ENCODE data around the gene PKNOX2. TPM values are rescaled to one million over a fixed set of nuclear protein-coding genes. Genes with fewer than 3 reads are reported as not detected.

The PKNOX2 gene
- total RNA-seq, 2 donors from 2014 or later: 4.0 to 6.9 TPM

GRCh38 chr11:125345421-125346178 is 181.0 kb downstream of the PKNOX2 start:
- Histone ChIP-seq H3K36me3 (ENCODE audit: control insufficient read depth, insufficient read depth, low read length) (no peaks in the 10 kb centered on the region), H3K27me3 (ENCODE audit: control insufficient read depth, insufficient read depth, low read length, poor library complexity, severe bottlenecking) (peaks cover 6% of the 10 kb centered on the region), H3K9me3 (ENCODE audit: control insufficient read depth, low read length) (no peaks in the 10 kb centered on the region), H3K9ac (ENCODE audit: extremely low read depth, low read length, poor library complexity, severe bottlenecking) (no peak overlapping the region), H3K4me3 (ENCODE audit: low read length) (no peak overlapping the region), H3K4me1 (ENCODE audit: control insufficient read depth, insufficient read depth, low read length) (peaks cover 3% of the 10 kb centered on the region), H3K27ac (ENCODE audit: low read depth, low read length) (peak overlapping the region; percentile 57)
- DNase-seq: peak; percentile 92
- Mint-ChIP-seq H3K4me1 (peaks cover 44% of the 10 kb centered on the region), H3K27me3 (ENCODE audit: insufficient read depth) (peaks cover 16% of the 10 kb centered on the region), H3K9me3 (no peaks in the 10 kb centered on the region), H3K36me3 (ENCODE audit: low read depth) (no peaks in the 10 kb centered on the region), H3K4me3 (no peak overlapping the region), H3K27ac (no peak overlapping the region)
- 44 to 66% methylated on average over 7 to 20 of the region's 20 CpGs for WGBS, 2 experiments (ENCODE audit: insufficient coverage in 1 of 2, insufficient read length in 1 of 2)
- peak; percentile 97 for TF ChIP-seq CTCF (conservative IDR thresholded peaks at IDR 0.05)

- H3K36me3 ChIP-seq (ENCODE audit: control insufficient read depth, insufficient read depth, low read length): no peaks in the 10 kb centered on the region
- no peak for DNase-seq
- TF ChIP-seq CTCF (conservative IDR thresholded peaks at IDR 0.05): no peak
- H3K9me3 ChIP-seq (ENCODE audit: control insufficient read depth, low read length): no peaks in the 10 kb centered on the region
- H3K27me3 Mint-ChIP-seq (ENCODE audit: insufficient read depth): peaks cover 16% of the 10 kb centered on the region
- WGBS, 2 experiments (ENCODE audit: insufficient coverage in 1 of 2, insufficient read length in 1 of 2): 62 to 92% methylated on average over 2 to 6 of the region's 6 CpGs
- H3K4me3 Mint-ChIP-seq: no peak overlapping the region
- no peaks in the 10 kb centered on the region for H3K36me3 Mint-ChIP-seq (ENCODE audit: low read depth)
- peak overlapping the region; percentile 14 for H3K27ac ChIP-seq (ENCODE audit: low read depth, low read length)
- peaks cover 44% of the 10 kb centered on the region for H3K4me1 Mint-ChIP-seq
- no peak overlapping the region for H3K27ac Mint-ChIP-seq
- no peak overlapping the region for H3K4me3 ChIP-seq (ENCODE audit: low read length)
- H3K27me3 ChIP-seq (ENCODE audit: control insufficient read depth, insufficient read depth, low read length, poor library complexity, severe bottlenecking): peaks cover 6% of the 10 kb centered on the region
- H3K9ac ChIP-seq (ENCODE audit: extremely low read depth, low read length, poor library complexity, severe bottlenecking): no peak overlapping the region
- H3K9me3 Mint-ChIP-seq: no peaks in the 10 kb centered on the region
- peaks cover 3% of the 10 kb centered on the region for H3K4me1 ChIP-seq (ENCODE audit: control insufficient read depth, insufficient read depth, low read length)
Observed at GRCh38 chr11:125346179-125346530, 181.6 kb downstream of the PKNOX2 start.

GRCh38 chr11:125346565-125347260 is 182.2 kb downstream of the PKNOX2 start:
- H3K9ac ChIP-seq (ENCODE audit: extremely low read depth, low read length, poor library complexity, severe bottlenecking): no peak overlapping the region
- H3K27ac ChIP-seq (ENCODE audit: low read depth, low read length): peak overlapping the region; percentile 14
- H3K27me3 Mint-ChIP-seq (ENCODE audit: insufficient read depth): peaks cover 17% of the 10 kb centered on the region
- no peak overlapping the region for H3K4me3 Mint-ChIP-seq
- WGBS, 2 experiments (ENCODE audit: insufficient coverage in 1 of 2, insufficient read length in 1 of 2): 84 to 93% methylated on average over 5 to 9 of the region's 9 CpGs
- no peaks in the 10 kb centered on the region for H3K36me3 Mint-ChIP-seq (ENCODE audit: low read depth)
- H3K27ac Mint-ChIP-seq: no peak overlapping the region
- peaks cover 6% of the 10 kb centered on the region for H3K27me3 ChIP-seq (ENCODE audit: control insufficient read depth, insufficient read depth, low read length, poor library complexity, severe bottlenecking)
- H3K9me3 Mint-ChIP-seq: no peaks in the 10 kb centered on the region
- no peak overlapping the region for H3K4me3 ChIP-seq (ENCODE audit: low read length)
- DNase-seq: no peak
- peaks cover 44% of the 10 kb centered on the region for H3K4me1 Mint-ChIP-seq
- no peaks in the 10 kb centered on the region for H3K9me3 ChIP-seq (ENCODE audit: control insufficient read depth, low read length)
- H3K36me3 ChIP-seq (ENCODE audit: control insufficient read depth, insufficient read depth, low read length): no peaks in the 10 kb centered on the region
- TF ChIP-seq CTCF (conservative IDR thresholded peaks at IDR 0.05): no peak
- H3K4me1 ChIP-seq (ENCODE audit: control insufficient read depth, insufficient read depth, low read length): peaks cover 3% of the 10 kb centered on the region

Data from endodermal cell (in vitro differentiated cells).